Testis (tissue), 3 donors: Measurements from ENCODE around the gene HEXIM1. TPM values are rescaled to one million over a fixed set of nuclear protein-coding genes. Genes with fewer than 3 reads are reported as not detected.

Experiments used
- DNase-seq: peaks from one replicate; pipeline ENCODE4 v3.0.0-alpha.2; 2019
- H3K27ac ChIP-seq, 2 donors: fragments of 200-600 bp; sonication (generic); one replicate each; pipeline ENCODE4 v1.5.1; 2019
- H3K27me3 ChIP-seq: fragments of 200-600 bp; sonication (generic); one replicate; pipeline ENCODE4 v1.5.1; 2019
- H3K36me3 ChIP-seq: fragments of 200-600 bp; sonication (generic); one replicate; pipeline ENCODE4 v1.5.1; 2017; ENCODE audit warnings: low read depth; ENCODE audit errors: missing control alignments
- H3K4me1 ChIP-seq: fragments of 200-600 bp; sonication (generic); one replicate; pipeline ENCODE4 v1.5.1; 2019
- H3K4me3 ChIP-seq, 2 donors: fragments of 200-600 bp; sonication (generic); one replicate each; pipeline ENCODE4 v1.5.1; 2017 to 2019
- H3K9me3 ChIP-seq: fragments of 200-600 bp; sonication (generic); one replicate; pipeline ENCODE4 v1.5.1; 2017
- CTCF ChIP-seq, 3 experiments: fragments of 450-650 bp in 2 of 3; fragments of 200-600 bp in 1 of 3; sonication (generic) in 1 of 3; IDR thresholded peaks; one replicate each; pipeline ENCODE4 v1.5.1; 2016 to 2019; ENCODE audit warnings: antibody characterized with exemption in 3 of 3, mild to moderate bottlenecking in 2 of 3, moderate library complexity in 1 of 3
- POLR2A ChIP-seq: fragments of 450-650 bp; IDR thresholded peaks from one replicate; pipeline ENCODE4 v1.6.1; 2017; ENCODE audit warnings: antibody characterized with exemption, mild to moderate bottlenecking, moderate library complexity
- WGBS, 2 donors: methylation state at CpG; one replicate each; pipeline ENCODE4 v1.1.5; 2018; 5-methylcytosine and 5-hydroxymethylcytosine counted together
- intact Hi-C: fragments of 100-400 bp; cut with DNase I; formaldehyde crosslinking; loops from one replicate; pipeline ENCODE4 v1.15.1; 2023; ENCODE audit warnings: low total_unique reads
- polyA plus RNA-seq: library from polyadenylated mRNA; stranded (reverse); fragments of 350-450 nt; fragmentation: Illumina TruSeq; extraction: RNeasy Lipid Tissue Mini Kit (QIAGEN cat#74804); gene quantifications from one replicate; pipeline ENCODE4 v1.2.3, GENCODE V29; 2014; ENCODE audit warnings: low read depth, low replicate concordance; ENCODE audit not compliant: insufficient read depth
- total RNA-seq, 2 donors: library from RNA; depleted of rRNA; stranded (reverse); fragments of >200 nt; gene quantifications; one replicate each; pipeline ENCODE4 v1.2.3, GENCODE V29; 2016

The HEXIM1 gene
- total and polyA plus RNA-seq, 3 donors from 2014 or later: 38.8 to 68.8 (median 51.8) TPM

DNA sequence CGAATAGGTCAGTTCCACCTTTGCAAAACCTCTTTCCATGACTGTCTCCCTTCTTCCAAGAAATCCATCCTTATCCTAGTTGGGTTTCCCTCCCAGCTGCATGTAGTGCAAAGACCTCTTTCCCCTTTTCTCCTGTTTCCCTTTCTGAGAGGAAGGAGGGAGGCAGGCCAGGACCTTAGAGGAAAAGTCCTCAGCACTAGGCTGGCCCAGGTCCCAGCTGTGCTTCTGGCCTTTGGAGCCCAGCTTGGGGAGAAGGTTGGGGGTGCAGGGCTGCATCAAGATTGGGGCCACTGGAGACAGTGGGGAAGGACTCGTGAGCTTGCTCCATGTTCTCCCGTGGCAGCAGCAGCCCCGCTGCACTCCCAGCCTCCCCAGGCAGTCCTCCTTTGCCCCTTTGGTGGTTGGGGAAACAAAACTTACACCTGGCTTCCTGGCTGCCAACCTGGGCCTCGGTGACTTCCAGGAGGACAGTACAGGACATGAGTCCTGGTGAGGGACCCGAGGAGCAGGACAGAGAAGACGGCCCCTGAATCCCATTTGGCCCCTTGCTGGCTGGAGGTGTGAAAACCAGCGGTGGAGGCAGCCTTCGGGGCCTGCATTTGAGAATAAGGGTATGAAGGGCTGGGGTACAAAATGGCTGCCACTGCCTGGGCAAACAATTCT is 13.9 kb downstream of the HEXIM1 start:
- H3K36me3 ChIP-seq: no peaks in the 10 kb centered on the region
- intact Hi-C loops: no loop called here
- no peak for DNase-seq
- H3K27me3 ChIP-seq: no peaks in the 10 kb centered on the region
- WGBS, 2 donors: 19 to 36% methylated on average over 4 to 9 of the region's 9 CpGs
- TF ChIP-seq CTCF (IDR thresholded peaks at IDR 0.05): no peak
- no peak for TF ChIP-seq POLR2A
- peak overlapping the region in 1 of 2 donors; percentile 82 for H3K4me3 ChIP-seq
- no peaks in the 10 kb centered on the region for H3K9me3 ChIP-seq
- H3K4me1 ChIP-seq: peaks cover 40% of the 10 kb centered on the region
- peak overlapping the region; percentile 70 to 74 for H3K27ac ChIP-seq

GRCh38 chr17:45164734-45165269 is 16.5 kb downstream of the HEXIM1 start:
- Histone ChIP-seq H3K9me3 (no peaks in the 10 kb centered on the region), H3K27ac (no peak overlapping the region), H3K4me1 (peaks cover 14% of the 10 kb centered on the region), H3K36me3 (no peaks in the 10 kb centered on the region), H3K4me3 (no peak overlapping the region), H3K27me3 (no peaks in the 10 kb centered on the region)
- 86 to 95% methylated on average over 7 of the region's 7 CpGs for whole genome bisulfite sequencing, 2 donors
- TF ChIP-seq CTCF (IDR thresholded peaks at IDR 0.05) (no peak), POLR2A (no peak)
- DNase-seq: no peak
- intact Hi-C loops: no loop called here

- H3K9me3 ChIP-seq: no peaks in the 10 kb centered on the region
- H3K36me3 ChIP-seq: no peaks in the 10 kb centered on the region
- intact Hi-C loops: no loop called here
- 58 to 73% methylated on average over 19 to 43 of the region's 43 CpGs for WGBS, 2 donors
- TF ChIP-seq POLR2A (no peak), CTCF (IDR thresholded peaks at IDR 0.05) (no peak)
- peak overlapping the region in 1 of 2 donors; percentile 29 for H3K4me3 ChIP-seq
- H3K27me3 ChIP-seq: no peaks in the 10 kb centered on the region
- no peak for DNase-seq
- H3K4me1 ChIP-seq: peaks cover 25% of the 10 kb centered on the region
- no peak overlapping the region for H3K27ac ChIP-seq
Measured at GRCh38 chr17:45168991-45169752, 20.9 kb downstream of the HEXIM1 start.

GRCh38 chr17:45170280-45170930 is 22.1 kb downstream of the HEXIM1 start:
- peak overlapping the region in 1 of 2 donors; percentile 74 for H3K27ac ChIP-seq
- no peak for TF ChIP-seq CTCF (IDR thresholded peaks at IDR 0.05)
- no peaks in the 10 kb centered on the region for H3K36me3 ChIP-seq
- peaks cover 25% of the 10 kb centered on the region for H3K4me1 ChIP-seq
- H3K4me3 ChIP-seq: no peak overlapping the region
- no peaks in the 10 kb centered on the region for H3K27me3 ChIP-seq
- intact Hi-C loops: no loop called here
- DNase-seq: no peak
- no peaks in the 10 kb centered on the region for H3K9me3 ChIP-seq
- 80 to 90% methylated on average over 2 to 12 of the region's 12 CpGs for WGBS, 2 donors
